Mesenchymal stem cell (in vitro differentiated cells and primary cell): ENCODE data around the gene DTWD2.

Source experiments
- DNase-seq: peaks from one replicate; pipeline ENCODE4 v3.0.0-alpha.2; 2013
- H2AFZ ChIP-seq: one replicate; pipeline ENCODE4 v1.6.1; 2013; ENCODE audit warnings: low read depth, mild to moderate bottlenecking, control low read depth, inconsistent platforms, low read length, moderate library complexity
- H2AK5ac ChIP-seq: 2 replicates; pipeline ENCODE4 v1.6.1; 2013; ENCODE audit warnings: low read length, moderate library complexity, mild to moderate bottlenecking, inconsistent platforms; ENCODE audit not compliant: severe bottlenecking
- H2BK120ac ChIP-seq: one replicate; pipeline ENCODE4 v1.6.1; 2013; ENCODE audit warnings: low read depth, mild to moderate bottlenecking, inconsistent platforms, low read length, moderate library complexity
- H2BK12ac ChIP-seq, 2 experiments: one replicate each; pipeline ENCODE4 v1.6.1; 2013; ENCODE audit warnings: inconsistent platforms in 2 of 2, low read length in 2 of 2, mild to moderate bottlenecking in 2 of 2, moderate library complexity in 2 of 2, control low read depth in 1 of 2
- H2BK15ac ChIP-seq: one replicate; pipeline ENCODE4 v1.6.1; 2013; ENCODE audit warnings: mild to moderate bottlenecking, low read depth, inconsistent platforms; ENCODE audit not compliant: poor library complexity, severe bottlenecking
- H2BK5ac ChIP-seq: 2 replicates; pipeline ENCODE4 v1.6.1; 2013; ENCODE audit warnings: low read depth, mild to moderate bottlenecking, low read length, control low read depth, inconsistent platforms; ENCODE audit not compliant: poor library complexity, severe bottlenecking
- H3K14ac ChIP-seq, 2 experiments: one replicate each; pipeline ENCODE4 v1.6.1; 2013; ENCODE audit warnings: inconsistent platforms in 2 of 2, low read length in 2 of 2, control low read depth in 1 of 2, mild to moderate bottlenecking in 1 of 2, moderate library complexity in 1 of 2
- H3K18ac ChIP-seq, 2 experiments: one replicate each; pipeline ENCODE4 v1.6.1; 2013; ENCODE audit warnings: inconsistent platforms in 2 of 2, low read length in 2 of 2, control low read depth in 1 of 2, low read depth in 1 of 2, mild to moderate bottlenecking in 1 of 2
- H3K23ac ChIP-seq, 2 experiments: one replicate each; pipeline ENCODE4 v1.6.1; 2013; ENCODE audit warnings: inconsistent platforms in 2 of 2, low read length in 2 of 2, mild to moderate bottlenecking in 2 of 2, moderate library complexity in 2 of 2, control low read depth in 1 of 2
- H3K27ac ChIP-seq: 2 replicates; pipeline ENCODE4 v1.5.1; 2013; ENCODE audit warnings: mild to moderate bottlenecking, moderate library complexity, low read length, control low read depth, inconsistent platforms; ENCODE audit not compliant: poor library complexity, severe bottlenecking
- H3K27me3 ChIP-seq, 2 experiments: 2 replicates each; pipeline versions ENCODE4 v1.6.1 to v1.7.0; 2013; ENCODE audit warnings: low read length in 2 of 2, mild to moderate bottlenecking in 2 of 2, moderate library complexity in 2 of 2, control low read depth in 1 of 2, inconsistent platforms in 1 of 2; ENCODE audit not compliant: control insufficient read depth in 1 of 2, insufficient read depth in 1 of 2
- H3K36me3 ChIP-seq, 2 experiments: 2 replicates each; pipeline versions ENCODE4 v1.6.1 to v1.7.0; 2013; ENCODE audit warnings: low read length in 2 of 2, control low read depth in 1 of 2, inconsistent platforms in 1 of 2, low read depth in 1 of 2, mild to moderate bottlenecking in 1 of 2; ENCODE audit not compliant: insufficient read depth in 2 of 2, control insufficient read depth in 1 of 2
- H3K4ac ChIP-seq, 2 experiments: one replicate each; pipeline ENCODE4 v1.6.1; 2013; ENCODE audit warnings: inconsistent platforms in 2 of 2, low read length in 2 of 2, mild to moderate bottlenecking in 2 of 2, moderate library complexity in 2 of 2, control low read depth in 1 of 2, low read depth in 1 of 2
- H3K4me1 ChIP-seq: 2 replicates; pipeline ENCODE4 v1.6.1; 2013; ENCODE audit warnings: low read depth, low read length, control low read depth; ENCODE audit not compliant: control insufficient read depth, insufficient read depth
- H3K4me2 ChIP-seq: 2 replicates; pipeline ENCODE4 v1.6.1; 2013; ENCODE audit warnings: low read length, mild to moderate bottlenecking, inconsistent platforms; ENCODE audit not compliant: poor library complexity, severe bottlenecking
- H3K4me3 ChIP-seq, 2 experiments: 2 replicates each; pipeline versions ENCODE4 v1.5.1 to v1.7.0; 2013; ENCODE audit warnings: low read length in 2 of 2, mild to moderate bottlenecking in 2 of 2, control low read depth in 1 of 2, low read depth in 1 of 2; ENCODE audit not compliant: insufficient read depth in 1 of 2
- H3K79me1 ChIP-seq: replicated peaks from 2 replicates; pipeline ENCODE4 v1.6.1; 2013; ENCODE audit warnings: mild to moderate bottlenecking, control low read depth, low read length, inconsistent platforms; ENCODE audit not compliant: poor library complexity, severe bottlenecking
- H3K9ac ChIP-seq: 2 replicates; pipeline ENCODE4 v1.7.0; 2013; ENCODE audit warnings: mild to moderate bottlenecking, low read length, moderate library complexity
- H3K9me3 ChIP-seq: 2 replicates; pipeline ENCODE4 v1.7.0; 2013; ENCODE audit warnings: mild to moderate bottlenecking, low read length; ENCODE audit not compliant: control insufficient read depth
- H4K8ac ChIP-seq: one replicate; pipeline ENCODE4 v1.6.1; 2013; ENCODE audit warnings: inconsistent platforms, mild to moderate bottlenecking, low read length, moderate library complexity
- H4K91ac ChIP-seq: one replicate; pipeline ENCODE4 v1.6.1; 2013; ENCODE audit warnings: mild to moderate bottlenecking, low read length, inconsistent platforms
- WGBS: methylation state at CpG from one replicate; pipeline ENCODE4 v1.1.7; 2013; ENCODE audit warnings: mixed read lengths; 5-methylcytosine and 5-hydroxymethylcytosine counted together

Gene DTWD2

DNA sequence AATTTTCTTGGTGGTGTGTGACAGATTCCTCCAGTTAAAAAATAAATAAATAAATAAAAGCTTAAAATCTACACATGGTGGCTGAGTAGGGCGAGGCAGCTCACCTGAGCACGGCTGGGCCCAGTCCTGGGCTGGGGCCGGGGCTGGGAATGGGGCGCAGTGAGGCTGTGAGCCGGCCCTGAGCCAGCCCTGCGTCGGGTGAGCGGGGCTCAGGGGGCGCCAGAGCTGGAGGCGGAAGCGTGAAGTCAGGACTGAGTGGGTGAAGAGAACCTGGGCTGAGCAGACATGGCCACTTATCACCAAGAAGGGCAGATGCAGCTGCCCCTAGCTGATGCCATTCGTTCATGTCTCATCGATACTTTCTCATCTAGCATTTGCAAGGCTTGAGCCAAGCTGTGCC lies 22.8 kb upstream of the DTWD2 start:
- no peak overlapping the region for H2BK15ac ChIP-seq
- H3K9me3 ChIP-seq, result no peaks in the 10 kb centered on the region
- no peak overlapping the region for H2AK5ac ChIP-seq
- no peaks in the 10 kb centered on the region for H3K36me3 ChIP-seq
- no peaks in the 10 kb centered on the region for H3K4me1 ChIP-seq
- no peak overlapping the region for H3K4me2 ChIP-seq
- H3K9ac ChIP-seq, result no peak overlapping the region
- WGBS, result 90% methylated on average over 13 of the region's 13 CpGs
- H3K4ac ChIP-seq, result no peak overlapping the region
- H3K27ac ChIP-seq, result no peak overlapping the region
- no peak overlapping the region for H3K23ac ChIP-seq
- H2BK120ac ChIP-seq, result no peak overlapping the region
- no peak overlapping the region for H2BK5ac ChIP-seq
- no peaks in the 10 kb centered on the region for H3K27me3 ChIP-seq
- no peak overlapping the region for H2AFZ ChIP-seq
- H3K18ac ChIP-seq, result no peak overlapping the region
- H3K14ac ChIP-seq, result no peak overlapping the region
- no peak overlapping the region for H2BK12ac ChIP-seq
- no peak for DNase-seq
- H4K91ac ChIP-seq, result no peak overlapping the region
- H3K79me1 ChIP-seq, result no peaks in the 10 kb centered on the region
- H3K4me3 ChIP-seq, result no peak overlapping the region
- no peak overlapping the region for H4K8ac ChIP-seq

DNA sequence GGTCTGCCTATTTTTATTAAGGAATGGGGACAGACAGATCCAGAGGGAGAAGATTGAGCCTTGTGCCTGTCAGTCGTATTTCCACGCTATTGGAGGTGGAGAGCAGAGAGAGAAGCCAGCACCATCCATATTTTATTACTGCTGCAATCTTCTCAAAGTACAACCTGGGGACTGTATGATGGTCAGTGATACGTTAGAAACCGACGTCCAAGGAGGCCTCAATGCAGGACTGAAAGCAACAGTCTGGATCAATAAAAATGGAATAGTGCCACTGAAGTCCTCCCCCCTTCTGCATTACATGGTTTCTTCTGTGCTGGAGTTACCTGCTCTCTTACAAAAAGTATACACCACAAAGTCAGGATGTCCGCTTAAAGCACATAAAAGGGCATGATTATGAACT lies 21.9 kb upstream of the DTWD2 start:
- no peak overlapping the region for H2AFZ ChIP-seq
- 100% methylated on average over 3 of the region's 6 CpGs for WGBS
- H3K4me2 ChIP-seq, result no peak overlapping the region
- no peak overlapping the region for H4K91ac ChIP-seq
- H2BK15ac ChIP-seq, result no peak overlapping the region
- no peak overlapping the region for H3K14ac ChIP-seq
- H3K18ac ChIP-seq, result no peak overlapping the region
- H3K27ac ChIP-seq, result no peak overlapping the region
- no peak overlapping the region for H3K4me3 ChIP-seq
- H4K8ac ChIP-seq, result no peak overlapping the region
- H3K4me1 ChIP-seq, result no peaks in the 10 kb centered on the region
- H3K79me1 ChIP-seq, result no peaks in the 10 kb centered on the region
- no peaks in the 10 kb centered on the region for H3K27me3 ChIP-seq
- H2BK120ac ChIP-seq, result no peak overlapping the region
- H2BK5ac ChIP-seq, result no peak overlapping the region
- no peak for DNase-seq
- H2AK5ac ChIP-seq, result no peak overlapping the region
- no peak overlapping the region for H2BK12ac ChIP-seq
- no peaks in the 10 kb centered on the region for H3K9me3 ChIP-seq
- H3K4ac ChIP-seq, result no peak overlapping the region
- no peaks in the 10 kb centered on the region for H3K36me3 ChIP-seq
- no peak overlapping the region for H3K23ac ChIP-seq
- H3K9ac ChIP-seq, result no peak overlapping the region

- H2AFZ ChIP-seq, result no peak overlapping the region
- no peak overlapping the region for H3K27ac ChIP-seq
- no peak overlapping the region for H3K9ac ChIP-seq
- H3K4ac ChIP-seq, result no peak overlapping the region
- H3K14ac ChIP-seq, result no peak overlapping the region
- H3K23ac ChIP-seq, result no peak overlapping the region
- no peaks in the 10 kb centered on the region for H3K27me3 ChIP-seq
- H2BK120ac ChIP-seq, result no peak overlapping the region
- H4K91ac ChIP-seq, result no peak overlapping the region
- H4K8ac ChIP-seq, result no peak overlapping the region
- H3K9me3 ChIP-seq, result no peaks in the 10 kb centered on the region
- no peak overlapping the region for H2BK5ac ChIP-seq
- no peak for DNase-seq
- H2AK5ac ChIP-seq, result no peak overlapping the region
- H2BK15ac ChIP-seq, result no peak overlapping the region
- no peak overlapping the region for H3K4me2 ChIP-seq
- no peaks in the 10 kb centered on the region for H3K4me1 ChIP-seq
- no CpG with 5 or more reads among the region's 1 CpG for WGBS
- no peak overlapping the region for H2BK12ac ChIP-seq
- no peak overlapping the region for H3K18ac ChIP-seq
- no peak overlapping the region for H3K4me3 ChIP-seq
- no peaks in the 10 kb centered on the region for H3K36me3 ChIP-seq
- no peaks in the 10 kb centered on the region for H3K79me1 ChIP-seq
These were observed 20.8 kb upstream of the DTWD2 start for GRCh38 chr5:119009131-119009530.

DNA sequence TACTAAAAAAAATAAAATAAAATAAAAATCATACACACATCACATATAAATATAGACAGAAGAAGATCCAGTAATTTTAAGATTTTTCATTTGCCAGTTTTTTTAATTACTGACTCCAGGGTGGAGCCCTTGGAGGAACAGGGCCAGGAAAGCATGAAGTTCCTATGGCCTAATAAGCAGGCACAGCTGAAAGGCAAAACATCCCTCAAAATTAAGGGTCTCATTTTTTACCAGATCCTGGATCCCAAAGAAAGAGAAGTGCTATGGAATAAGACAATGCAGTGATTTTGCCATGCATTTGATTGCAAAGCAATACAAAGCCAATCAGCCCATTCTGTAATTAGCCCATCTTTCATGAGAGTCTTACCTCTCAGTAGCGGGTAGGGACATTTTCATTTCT lies 11.3 kb upstream of the DTWD2 start:
- Histone ChIP-seq H2BK12ac (no peak overlapping the region), H3K4ac (no peak overlapping the region)

More for the DNA sequence above, 11.3 kb upstream of the DTWD2 start:
- H3K14ac ChIP-seq, result no peak overlapping the region
- H3K9me3 ChIP-seq, result peaks cover 22% of the 10 kb centered on the region
- H3K36me3 ChIP-seq, result no peaks in the 10 kb centered on the region
- no peak overlapping the region for H3K9ac ChIP-seq
- no peak overlapping the region for H3K18ac ChIP-seq
- H2BK5ac ChIP-seq, result no peak overlapping the region
- no peak overlapping the region for H4K91ac ChIP-seq
- H3K27ac ChIP-seq, result no peak overlapping the region
- no peaks in the 10 kb centered on the region for H3K79me1 ChIP-seq
- H2BK120ac ChIP-seq, result no peak overlapping the region
- H3K4me3 ChIP-seq, result no peak overlapping the region
- H4K8ac ChIP-seq, result no peak overlapping the region
- no peak overlapping the region for H2BK15ac ChIP-seq
- DNase-seq, result no peak
- 92% methylated on average over 1 of the region's 1 CpG for WGBS
- H2AK5ac ChIP-seq, result no peak overlapping the region
- H3K4me1 ChIP-seq, result no peaks in the 10 kb centered on the region
- no peak overlapping the region for H2AFZ ChIP-seq
- no peak overlapping the region for H3K4me2 ChIP-seq
- H3K23ac ChIP-seq, result no peak overlapping the region
- H3K27me3 ChIP-seq, result peaks cover 0 to 3% of the 10 kb centered on the region in 2 experiments
